Measurements from ENCODE around the gene PNMA1. TPM values are rescaled to one million over a fixed set of nuclear protein-coding genes. Genes with fewer than 3 reads are reported as not detected.

PNMA1 gene
- total and polyA plus RNA-seq, 2 of the 13 experiments (the other 11 are each of a cell fraction or from before 2014, with no cell fraction given), result 7.0 to 8.3 TPM

DNA sequence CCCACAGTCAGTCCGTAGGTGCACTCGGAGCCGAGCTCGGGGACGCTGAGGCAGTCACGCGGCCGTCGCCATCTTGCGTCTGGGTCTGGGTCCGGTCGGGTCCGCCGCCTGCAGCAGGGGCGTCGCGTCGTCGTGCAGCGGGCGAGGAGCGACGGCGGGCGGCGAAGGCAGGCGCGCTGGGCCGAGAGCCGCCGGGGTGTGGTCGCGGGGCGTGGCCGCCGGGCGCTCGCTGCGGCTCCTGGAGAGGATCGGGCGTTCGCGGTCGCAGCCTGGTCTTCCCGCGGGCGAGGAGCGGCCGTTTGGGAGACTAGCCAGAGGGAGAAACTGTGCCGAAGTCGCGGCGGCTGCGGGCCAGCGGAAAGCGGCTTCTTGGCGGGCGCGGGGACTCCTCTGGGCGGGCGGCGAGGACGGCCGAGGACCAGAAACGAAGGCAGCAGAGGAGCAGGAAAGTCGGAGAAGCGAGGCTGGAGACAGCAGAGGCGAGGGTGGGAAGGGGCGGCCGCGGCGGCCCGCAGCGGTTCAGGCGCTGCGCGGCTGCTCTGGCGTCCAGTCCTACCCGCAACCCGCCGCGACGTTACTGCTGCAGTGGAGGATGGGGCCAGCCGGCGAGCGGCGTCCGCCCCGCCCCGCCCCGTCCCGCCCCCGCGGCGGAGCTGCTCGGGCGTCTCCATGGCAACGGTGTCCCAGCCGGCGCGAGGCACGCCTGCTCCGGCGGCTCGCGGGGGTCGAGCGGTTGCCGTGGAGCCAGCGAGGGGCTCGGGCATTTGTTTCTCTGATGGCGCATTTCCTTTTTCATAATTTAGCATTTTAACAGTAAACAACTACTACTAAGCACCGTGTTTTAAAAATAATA, at the start of gene PNMA1 (continued):
- TF ChIP-seq, protein P1, sequence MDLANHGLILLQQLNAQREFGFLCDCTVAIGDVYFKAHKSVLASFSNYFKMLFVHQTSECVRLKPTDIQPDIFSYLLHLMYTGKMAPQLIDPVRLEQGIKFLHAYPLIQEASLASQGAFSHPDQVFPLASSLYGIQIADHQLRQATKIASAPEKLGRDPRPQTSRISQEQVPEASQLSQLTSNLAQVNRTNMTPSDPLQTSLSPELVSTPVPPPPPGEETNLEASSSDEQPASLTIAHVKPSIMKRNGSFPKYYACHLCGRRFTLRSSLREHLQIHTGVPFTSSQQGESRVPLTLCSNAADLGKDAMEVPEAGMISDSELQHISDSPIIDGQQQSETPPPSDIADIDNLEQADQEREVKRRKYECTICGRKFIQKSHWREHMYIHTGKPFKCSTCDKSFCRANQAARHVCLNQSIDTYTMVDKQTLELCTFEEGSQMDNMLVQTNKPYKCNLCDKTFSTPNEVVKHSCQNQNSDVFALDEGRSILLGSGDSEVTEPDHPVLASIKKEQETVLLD (CRISPR knock-in tag; IDR thresholded peaks at IDR 0.05; ENCODE audit: low read depth), result peak; percentile 55; the same call in 1 of the 2 replicates
- TF ChIP-seq, protein P2, sequence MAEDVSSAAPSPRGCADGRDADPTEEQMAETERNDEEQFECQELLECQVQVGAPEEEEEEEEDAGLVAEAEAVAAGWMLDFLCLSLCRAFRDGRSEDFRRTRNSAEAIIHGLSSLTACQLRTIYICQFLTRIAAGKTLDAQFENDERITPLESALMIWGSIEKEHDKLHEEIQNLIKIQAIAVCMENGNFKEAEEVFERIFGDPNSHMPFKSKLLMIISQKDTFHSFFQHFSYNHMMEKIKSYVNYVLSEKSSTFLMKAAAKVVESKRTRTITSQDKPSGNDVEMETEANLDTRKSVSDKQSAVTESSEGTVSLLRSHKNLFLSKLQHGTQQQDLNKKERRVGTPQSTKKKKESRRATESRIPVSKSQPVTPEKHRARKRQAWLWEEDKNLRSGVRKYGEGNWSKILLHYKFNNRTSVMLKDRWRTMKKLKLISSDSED (CRISPR knock-in tag; IDR thresholded peaks at IDR 0.05), result no peak
- TF ChIP-seq KLF11 (CRISPR knock-in tag; IDR thresholded peaks at IDR 0.05), result no peak
- TF ChIP-seq, protein P3, sequence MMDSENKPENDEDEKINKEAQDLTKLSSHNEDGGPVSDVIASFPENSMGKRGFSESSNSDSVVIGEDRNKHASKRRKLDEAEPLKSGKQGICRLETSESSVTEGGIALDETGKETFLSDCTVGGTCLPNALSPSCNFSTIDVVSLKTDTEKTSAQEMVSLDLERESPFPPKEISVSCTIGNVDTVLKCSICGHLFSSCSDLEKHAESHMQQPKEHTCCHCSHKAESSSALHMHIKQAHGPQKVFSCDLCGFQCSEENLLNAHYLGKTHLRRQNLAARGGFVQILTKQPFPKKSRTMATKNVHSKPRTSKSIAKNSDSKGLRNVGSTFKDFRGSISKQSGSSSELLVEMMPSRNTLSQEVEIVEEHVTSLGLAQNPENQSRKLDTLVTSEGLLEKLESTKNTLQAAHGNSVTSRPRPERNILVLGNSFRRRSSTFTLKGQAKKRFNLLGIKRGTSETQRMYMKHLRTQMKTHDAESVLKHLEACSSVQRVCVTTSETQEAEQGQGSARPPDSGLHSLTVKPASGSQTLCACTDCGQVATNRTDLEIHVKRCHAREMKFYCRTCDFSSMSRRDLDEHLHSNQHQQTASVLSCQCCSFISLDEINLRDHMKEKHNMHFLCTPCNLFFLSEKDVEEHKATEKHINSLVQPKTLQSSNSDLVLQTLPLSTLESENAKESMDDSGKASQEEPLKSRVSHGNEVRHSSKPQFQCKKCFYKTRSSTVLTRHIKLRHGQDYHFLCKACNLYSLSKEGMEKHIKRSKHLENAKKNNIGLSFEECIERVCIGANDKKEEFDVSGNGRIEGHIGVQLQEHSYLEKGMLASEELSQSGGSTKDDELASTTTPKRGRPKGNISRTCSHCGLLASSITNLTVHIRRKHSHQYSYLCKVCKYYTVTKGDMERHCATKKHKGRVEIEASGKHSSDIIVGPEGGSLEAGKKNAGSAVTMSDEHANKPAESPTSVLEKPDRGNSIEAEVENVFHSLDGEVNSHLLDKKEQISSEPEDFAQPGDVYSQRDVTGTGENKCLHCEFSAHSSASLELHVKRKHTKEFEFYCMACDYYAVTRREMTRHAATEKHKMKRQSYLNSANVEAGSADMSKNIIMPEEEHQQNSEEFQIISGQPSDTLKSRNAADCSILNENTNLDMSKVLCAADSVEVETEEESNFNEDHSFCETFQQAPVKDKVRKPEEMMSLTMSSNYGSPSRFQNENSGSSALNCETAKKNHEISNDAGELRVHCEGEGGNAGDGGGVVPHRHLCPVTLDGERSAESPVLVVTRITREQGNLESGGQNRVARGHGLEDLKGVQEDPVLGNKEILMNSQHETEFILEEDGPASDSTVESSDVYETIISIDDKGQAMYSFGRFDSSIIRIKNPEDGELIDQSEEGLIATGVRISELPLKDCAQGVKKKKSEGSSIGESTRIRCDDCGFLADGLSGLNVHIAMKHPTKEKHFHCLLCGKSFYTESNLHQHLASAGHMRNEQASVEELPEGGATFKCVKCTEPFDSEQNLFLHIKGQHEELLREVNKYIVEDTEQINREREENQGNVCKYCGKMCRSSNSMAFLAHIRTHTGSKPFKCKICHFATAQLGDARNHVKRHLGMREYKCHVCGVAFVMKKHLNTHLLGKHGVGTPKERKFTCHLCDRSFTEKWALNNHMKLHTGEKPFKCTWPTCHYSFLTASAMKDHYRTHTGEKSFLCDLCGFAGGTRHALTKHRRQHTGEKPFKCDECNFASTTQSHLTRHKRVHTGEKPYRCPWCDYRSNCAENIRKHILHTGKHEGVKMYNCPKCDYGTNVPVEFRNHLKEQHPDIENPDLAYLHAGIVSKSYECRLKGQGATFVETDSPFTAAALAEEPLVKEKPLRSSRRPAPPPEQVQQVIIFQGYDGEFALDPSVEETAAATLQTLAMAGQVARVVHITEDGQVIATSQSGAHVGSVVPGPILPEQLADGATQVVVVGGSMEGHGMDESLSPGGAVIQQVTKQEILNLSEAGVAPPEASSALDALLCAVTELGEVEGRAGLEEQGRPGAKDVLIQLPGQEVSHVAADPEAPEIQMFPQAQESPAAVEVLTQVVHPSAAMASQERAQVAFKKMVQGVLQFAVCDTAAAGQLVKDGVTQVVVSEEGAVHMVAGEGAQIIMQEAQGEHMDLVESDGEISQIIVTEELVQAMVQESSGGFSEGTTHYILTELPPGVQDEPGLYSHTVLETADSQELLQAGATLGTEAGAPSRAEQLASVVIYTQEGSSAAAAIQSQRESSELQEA (CRISPR knock-in tag; IDR thresholded peaks at IDR 0.05; ENCODE audit: not compliant biosample characterization), result no peak
- TF ChIP-seq ZNF775 (CRISPR knock-in tag; IDR thresholded peaks at IDR 0.05; ENCODE audit: borderline replicate concordance), result no peak
- TF ChIP-seq, protein P4, sequence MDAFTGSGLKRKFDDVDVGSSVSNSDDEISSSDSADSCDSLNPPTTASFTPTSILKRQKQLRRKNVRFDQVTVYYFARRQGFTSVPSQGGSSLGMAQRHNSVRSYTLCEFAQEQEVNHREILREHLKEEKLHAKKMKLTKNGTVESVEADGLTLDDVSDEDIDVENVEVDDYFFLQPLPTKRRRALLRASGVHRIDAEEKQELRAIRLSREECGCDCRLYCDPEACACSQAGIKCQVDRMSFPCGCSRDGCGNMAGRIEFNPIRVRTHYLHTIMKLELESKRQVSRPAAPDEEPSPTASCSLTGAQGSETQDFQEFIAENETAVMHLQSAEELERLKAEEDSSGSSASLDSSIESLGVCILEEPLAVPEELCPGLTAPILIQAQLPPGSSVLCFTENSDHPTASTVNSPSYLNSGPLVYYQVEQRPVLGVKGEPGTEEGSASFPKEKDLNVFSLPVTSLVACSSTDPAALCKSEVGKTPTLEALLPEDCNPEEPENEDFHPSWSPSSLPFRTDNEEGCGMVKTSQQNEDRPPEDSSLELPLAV (CRISPR knock-in tag; conservative IDR thresholded peaks at IDR 0.05; ENCODE audit: low read depth), result 0 out of 2 replicates have a peak, but pooled peaks have one; percentile 67
- TF ChIP-seq, protein P5, sequence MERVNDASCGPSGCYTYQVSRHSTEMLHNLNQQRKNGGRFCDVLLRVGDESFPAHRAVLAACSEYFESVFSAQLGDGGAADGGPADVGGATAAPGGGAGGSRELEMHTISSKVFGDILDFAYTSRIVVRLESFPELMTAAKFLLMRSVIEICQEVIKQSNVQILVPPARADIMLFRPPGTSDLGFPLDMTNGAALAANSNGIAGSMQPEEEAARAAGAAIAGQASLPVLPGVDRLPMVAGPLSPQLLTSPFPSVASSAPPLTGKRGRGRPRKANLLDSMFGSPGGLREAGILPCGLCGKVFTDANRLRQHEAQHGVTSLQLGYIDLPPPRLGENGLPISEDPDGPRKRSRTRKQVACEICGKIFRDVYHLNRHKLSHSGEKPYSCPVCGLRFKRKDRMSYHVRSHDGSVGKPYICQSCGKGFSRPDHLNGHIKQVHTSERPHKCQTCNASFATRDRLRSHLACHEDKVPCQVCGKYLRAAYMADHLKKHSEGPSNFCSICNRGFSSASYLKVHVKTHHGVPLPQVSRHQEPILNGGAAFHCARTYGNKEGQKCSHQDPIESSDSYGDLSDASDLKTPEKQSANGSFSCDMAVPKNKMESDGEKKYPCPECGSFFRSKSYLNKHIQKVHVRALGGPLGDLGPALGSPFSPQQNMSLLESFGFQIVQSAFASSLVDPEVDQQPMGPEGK (CRISPR knock-in tag; IDR thresholded peaks at IDR 0.05), result peak; percentile 71
- TF ChIP-seq ZNF891 (CRISPR knock-in tag; IDR thresholded peaks at IDR 0.05), result no peak
- peak; percentile 77 for TF ChIP-seq RFX1 (IDR thresholded peaks at IDR 0.05)
- TF ChIP-seq, protein P6, sequence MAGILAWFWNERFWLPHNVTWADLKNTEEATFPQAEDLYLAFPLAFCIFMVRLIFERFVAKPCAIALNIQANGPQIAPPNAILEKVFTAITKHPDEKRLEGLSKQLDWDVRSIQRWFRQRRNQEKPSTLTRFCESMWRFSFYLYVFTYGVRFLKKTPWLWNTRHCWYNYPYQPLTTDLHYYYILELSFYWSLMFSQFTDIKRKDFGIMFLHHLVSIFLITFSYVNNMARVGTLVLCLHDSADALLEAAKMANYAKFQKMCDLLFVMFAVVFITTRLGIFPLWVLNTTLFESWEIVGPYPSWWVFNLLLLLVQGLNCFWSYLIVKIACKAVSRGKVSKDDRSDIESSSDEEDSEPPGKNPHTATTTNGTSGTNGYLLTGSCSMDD (CRISPR knock-in tag; IDR thresholded peaks at IDR 0.05), result no peak

All from HepG2 (cell line).